HG02981 (cell line): ENCODE results near the gene RABL6.
"Not testable (repeated sequence)": the region's sequence is repeated elsewhere in the genome, so short reads cannot be mapped to it uniquely, and the experiment has no call there.

Experiments
- ATAC-seq: cut with Tn5 transposase; IDR thresholded peaks from one replicate; pipeline ENCODE4 v1.9.1; 2021; ENCODE audit warnings: mild to moderate bottlenecking, moderate library complexity; ENCODE audit not compliant: unreplicated experiment

Gene RABL6

DNA sequence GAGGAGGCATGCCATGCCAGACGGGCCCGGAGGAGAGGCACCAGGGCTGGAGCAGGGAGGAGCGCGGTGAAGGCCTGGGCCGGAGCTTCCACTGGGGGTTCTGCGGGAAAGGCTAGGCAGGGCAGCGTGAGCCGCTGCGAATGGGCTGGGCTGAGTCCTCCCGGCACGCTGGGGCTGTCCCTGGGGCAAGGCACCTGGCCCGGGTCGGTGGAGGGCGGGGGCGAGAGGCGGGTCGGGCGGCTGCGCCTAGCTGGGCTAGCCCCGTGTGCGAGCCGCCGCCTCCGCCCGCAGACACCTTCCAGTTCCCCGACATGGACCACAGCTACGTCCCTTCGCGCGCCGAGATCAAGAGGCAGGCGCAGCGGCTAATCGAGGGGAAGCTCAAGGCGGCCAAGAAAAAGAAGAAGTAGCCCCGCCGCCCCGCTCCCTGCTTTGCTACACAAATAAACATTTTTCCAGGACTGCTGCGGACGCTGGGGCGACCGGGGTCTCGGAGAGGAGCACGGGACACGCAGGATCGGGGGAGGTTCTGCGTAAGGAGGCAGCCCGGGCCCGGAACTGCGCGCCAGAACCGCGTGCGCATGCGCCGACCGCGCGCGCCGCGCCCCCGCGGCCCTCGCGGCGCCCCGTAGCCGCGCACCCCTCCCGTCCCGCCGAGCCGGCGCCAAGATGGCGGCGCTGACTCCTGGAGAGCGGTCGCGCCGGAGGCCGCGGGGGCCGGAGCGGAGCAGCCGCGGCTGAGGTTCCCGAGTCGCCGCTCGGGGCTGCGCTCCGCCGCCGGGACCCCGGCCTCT is at the start of gene RABL6:
Gene RABL6 (plus strand): TSS at position 668 of the 794 bp plus-strand sequence. CDS start 249 bp downstream, outside the sequence.
- ATAC-seq = peak; percentile 62

- ATAC-seq = no peak
These were observed 48.7 kb upstream of the RABL6 start for GRCh38 chr9:136759001-136759400.

DNA sequence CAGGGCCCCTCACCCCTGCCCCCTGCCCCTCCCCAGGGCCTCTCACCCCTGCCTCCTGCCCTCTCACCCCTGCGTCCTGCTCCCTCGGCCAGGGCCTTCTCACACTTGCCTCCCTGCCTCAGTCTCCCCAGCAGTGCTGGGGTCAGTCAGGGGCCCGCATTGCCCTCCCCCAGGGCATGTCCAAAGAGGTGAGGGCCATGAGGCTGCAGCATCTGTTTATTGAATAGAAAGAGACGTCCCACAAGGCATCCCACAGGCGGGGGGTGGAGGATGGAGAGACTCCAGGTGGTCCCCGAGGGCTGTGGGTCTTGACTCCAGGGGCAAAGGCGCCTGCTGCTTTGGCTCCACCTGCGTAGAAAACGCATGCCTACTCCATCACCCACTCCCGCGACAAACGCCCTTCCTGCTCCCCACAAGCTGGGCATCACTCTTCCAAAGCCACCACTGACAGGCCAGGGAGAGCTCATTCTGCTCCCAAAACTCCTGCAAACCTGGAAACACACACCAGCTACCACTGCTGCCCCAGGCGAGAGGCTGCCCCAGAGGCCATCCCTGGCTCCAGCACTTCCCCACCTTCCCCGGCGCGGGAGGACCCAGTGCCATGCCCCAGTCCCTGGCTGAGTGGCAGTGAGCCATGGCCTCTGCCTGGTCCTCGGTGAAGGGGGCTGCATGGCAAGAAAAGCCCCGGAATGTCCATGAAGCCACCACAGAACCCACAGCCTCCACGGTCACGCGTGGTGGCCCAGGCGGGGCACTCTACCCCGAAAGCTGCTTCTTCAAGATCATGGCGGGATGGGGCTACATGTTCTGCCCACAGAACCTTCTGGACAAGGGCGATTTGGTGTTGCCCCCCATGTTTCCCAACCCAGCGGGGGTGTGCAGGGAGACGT is 48.1 kb upstream of the RABL6 start:
- no peak for ATAC-seq

DNA sequence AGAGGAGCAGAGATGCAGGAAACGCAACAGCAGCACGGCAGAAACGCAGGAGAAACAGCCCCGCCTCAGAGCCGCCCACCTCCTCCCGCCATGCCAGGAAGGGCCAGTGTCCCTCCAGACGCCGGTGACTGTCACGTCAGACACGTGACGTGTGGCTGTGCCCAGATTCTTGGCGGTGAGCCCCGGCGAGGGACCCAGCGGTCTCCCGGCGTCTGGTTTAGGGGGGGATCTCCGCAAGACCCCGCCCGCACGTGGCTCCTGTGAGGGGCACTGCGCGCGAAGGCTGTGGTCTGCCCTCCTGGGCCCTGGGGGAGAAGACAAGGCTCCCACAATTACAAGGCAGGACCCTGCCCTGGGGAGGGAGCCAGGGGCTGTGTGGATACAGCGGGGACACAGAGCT is 47.3 kb upstream of the RABL6 start:
- no peak for ATAC-seq

DNA sequence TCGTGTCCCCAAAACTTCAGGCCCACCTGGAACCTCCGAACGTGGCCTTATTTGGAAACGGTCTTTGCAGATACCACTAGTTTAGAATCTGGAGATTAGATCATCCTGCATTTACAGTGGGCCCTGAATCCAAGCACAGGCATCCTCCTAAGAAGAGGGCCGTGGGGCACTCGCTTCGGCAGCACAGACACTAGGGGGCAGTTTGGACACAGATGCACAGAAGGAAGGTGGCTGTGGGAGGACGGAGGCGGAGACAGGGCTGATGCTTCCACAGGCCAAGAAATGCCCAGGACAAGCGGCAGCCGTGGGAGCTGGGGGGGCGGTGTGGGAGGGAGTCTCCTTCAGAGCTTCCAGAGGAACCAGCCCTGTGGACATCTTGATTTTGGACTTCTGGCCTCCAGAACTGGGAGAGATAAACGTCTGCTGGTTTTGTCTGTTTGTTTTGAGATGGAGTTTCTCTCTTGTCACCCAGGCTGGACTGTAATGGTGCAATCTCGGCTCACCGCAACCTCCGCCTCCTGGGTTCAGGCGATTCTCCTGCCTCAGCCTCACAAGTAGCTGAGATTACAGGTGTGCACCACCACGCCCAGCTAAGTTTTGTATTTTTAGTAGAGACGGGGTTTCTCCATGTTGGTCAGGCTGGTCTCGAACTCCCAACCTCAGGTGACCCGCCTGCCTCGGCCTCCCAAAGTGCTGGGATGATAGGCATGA is 46.8 kb upstream of the RABL6 start:
- ATAC-seq = not testable (repeated sequence)

DNA sequence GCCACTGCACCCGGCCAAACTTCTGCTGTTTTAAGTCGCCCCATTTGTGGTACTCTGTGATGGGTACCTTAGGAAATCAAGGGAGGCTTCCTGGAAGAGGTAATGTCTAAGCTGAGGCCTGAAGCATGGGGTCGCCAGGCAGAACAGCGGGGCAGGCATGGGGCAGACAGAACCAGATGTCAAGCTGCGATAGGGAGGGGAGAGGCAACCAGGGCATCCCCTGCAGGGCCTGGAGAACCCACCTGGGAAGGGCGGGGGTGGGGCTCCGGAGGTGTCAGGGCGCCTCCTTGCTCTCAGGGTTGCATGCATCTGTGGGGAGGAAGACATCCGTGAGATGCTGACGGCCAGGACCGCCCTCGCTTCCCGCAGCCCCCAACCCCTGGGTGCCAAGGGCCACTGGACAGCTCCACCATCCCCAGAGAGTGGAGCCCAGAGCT is 46.2 kb upstream of the RABL6 start:
- ATAC-seq = no peak

DNA sequence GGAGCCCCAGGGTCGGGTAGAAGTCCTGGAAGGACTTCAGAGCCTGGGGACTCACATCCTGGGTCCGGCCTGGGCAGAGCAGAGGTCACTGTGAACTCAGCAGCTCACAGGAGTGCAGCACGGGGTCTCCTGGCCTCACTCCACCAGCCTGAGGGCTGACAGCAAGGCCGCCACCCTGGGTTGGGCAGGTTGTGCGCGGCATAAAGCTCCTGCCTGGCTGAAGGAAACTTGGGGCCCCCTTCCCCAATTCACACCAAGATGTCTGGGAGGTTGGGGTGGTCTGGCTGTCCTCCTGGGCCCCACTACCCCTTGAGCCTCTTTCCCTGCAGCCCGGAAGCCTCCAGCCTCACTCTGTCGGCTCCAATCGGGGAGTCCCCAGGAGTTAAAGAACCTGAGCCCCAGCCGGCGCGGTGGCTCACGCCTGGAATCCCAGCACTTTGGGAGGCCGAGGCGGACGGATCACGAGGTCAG is 45.5 kb upstream of the RABL6 start:
- ATAC-seq = no peak

DNA sequence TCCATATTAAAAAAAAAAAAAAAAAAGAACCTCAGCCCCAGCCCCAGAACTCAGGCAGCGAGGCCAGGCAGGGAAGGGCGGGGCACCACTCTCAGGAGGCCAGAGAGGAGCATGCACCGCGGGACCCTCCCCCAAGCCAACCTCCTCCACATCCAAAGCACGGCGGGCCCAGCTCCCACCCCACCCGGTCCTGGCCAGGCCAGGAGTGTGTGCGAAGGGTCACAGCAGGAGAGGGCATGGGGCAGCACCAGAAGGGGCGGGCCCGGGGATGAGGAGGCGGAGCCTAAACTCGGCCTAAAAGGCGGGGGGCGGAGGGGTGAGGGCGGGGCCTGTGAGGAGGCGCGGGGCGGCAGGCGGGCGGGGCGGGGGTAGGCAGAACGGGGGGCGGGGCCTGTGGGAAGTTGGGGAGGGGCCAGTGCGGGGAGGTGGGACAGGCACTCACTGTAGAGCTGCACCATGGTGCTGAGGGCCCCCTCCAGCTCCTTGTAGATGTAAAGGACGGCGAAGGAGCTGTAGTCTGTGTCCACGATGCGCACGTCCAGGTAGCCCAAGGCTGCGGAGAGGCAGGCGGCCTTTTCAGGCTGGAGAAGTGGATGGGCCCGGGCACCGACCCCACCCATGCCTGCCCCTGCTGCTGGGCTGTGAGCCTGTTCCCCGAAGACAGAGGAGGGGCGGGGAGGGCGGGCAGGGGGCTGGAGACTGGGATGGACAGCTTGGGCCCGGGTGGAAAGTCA is 44.7 kb upstream of the RABL6 start:
- no peak for ATAC-seq

GRCh38 chr9:136763649-136764035 is 44.1 kb upstream of the RABL6 start:
- ATAC-seq = no peak

DNA sequence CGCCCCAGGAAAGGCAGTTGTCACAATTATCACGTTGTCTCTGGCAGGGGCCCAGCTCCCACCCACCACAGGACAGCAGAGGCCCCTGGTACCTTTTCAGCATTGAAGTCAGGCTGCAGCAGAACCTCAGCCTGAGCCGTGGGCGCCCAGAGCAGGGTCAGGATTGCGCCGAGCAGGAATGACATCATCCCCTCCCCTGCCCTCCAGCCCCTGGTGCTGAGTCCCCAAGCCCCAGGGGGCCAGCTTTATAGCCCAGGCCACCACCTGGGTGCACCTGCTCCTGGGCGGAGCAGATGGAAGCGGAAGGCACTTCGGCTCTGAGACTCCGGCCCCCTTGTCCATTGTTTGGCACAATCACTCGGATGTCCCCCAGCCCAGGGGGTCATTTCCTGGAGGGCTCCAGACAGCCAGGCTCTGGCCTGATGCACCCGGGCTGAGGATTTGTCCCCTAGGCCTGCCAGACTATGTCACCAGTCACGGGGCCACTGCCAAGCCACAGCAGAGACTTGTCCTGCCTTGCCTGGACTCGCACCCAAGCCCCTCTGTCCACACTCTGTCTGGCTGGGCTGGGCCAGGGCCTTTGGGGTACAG is 43.4 kb upstream of the RABL6 start, which contains the start of gene LCN15:
Gene LCN15 (minus strand): TSS at position 218 of the 591 bp plus-strand sequence. CDS start 30 bp downstream, at position 188.
- ATAC-seq = no peak

GRCh38 chr9:136765041-136765440 is 42.7 kb upstream of the RABL6 start:
- no peak for ATAC-seq

DNA sequence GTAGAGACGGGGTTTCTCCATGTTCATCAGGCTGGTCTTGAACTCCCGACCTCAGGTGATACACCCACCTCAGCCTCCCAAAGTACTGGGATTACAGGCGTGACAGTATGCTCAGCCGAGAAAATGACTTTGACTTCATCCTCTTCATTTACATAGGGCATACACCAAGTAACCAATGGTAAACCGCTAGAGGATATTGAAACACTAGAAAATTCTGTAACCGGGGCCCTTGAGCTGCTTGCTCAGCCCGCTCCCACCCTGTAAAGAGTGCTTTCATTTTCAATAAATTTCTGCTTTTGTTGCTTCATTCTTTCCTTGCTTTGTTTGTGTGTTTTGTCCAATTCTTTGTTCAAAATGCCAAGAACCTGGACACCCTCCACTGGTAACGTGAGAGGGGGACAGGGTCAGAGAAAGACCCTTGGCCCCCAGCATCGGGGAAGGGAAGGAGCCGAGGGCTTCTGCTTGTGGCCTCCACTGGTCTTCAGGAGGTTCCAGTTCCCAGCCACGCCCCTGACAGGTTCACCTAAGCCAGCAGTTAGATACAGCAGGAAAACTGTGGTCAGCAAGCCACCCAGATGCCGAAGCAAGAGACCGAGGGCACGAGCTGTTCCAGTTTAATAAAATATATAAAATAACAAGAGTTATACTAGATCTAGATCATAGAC is 41.9 kb upstream of the RABL6 start:
- peak; percentile 60 for ATAC-seq

GRCh38 chr9:136766410-136767120 is 41.2 kb upstream of the RABL6 start:
- not testable (repeated sequence) for ATAC-seq

DNA sequence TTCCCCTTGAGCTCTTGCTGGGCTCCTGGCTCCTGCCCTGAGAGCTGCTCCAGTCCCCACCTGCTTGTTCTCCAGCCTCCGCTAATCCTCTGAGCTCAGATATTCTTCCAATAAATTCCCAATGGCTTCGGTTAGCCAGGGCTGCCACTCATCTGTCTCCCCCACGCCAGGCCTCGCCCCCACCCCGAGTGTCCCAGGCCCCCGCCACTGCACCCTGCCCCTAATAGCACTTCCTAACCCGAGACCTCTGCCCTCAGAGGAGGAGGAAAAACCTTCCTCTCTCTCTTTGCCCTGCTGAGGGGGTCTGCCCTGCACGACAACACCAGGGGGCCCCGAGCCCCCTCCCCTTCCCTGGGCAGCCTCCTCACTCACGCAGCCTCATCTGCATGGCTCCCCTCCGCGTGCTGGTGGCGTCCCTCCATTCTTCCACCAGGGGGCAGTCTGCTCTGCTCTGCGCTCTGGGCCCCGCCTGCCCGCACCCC is 38.0 kb upstream of the RABL6 start:
- no peak for ATAC-seq

GRCh38 chr9:136771907-136772415 is 35.8 kb upstream of the RABL6 start:
- no peak for ATAC-seq

DNA sequence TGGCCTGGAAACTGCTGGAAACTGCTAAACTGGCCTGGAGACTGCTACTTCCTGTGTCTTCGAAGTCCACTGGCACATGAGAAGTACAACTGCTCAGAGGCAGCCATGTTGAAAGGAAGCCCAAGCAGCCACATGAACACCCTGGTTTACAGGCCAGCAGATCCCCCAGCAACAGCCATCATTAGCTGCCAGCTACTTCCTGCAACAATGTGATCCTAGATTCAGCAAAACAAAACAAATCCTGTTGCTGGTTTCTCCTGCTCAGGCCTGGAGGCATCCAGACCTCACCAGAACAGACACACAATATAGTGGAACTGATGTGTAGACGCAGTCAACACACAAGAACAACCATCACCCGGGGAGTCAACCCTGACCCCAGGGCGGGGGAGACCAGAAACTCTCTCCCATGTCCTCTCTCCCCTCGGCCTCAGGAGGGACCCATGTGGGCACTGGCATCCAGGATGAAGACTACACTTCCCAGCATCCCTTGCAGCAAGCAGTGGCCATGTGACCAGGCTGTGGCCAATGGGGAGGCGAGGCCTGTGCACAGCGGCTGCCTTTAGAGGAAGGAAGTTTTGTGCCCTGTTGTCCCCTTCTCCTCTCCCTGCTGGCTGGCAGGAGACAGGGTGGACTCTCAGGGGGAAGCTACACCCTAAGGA is 34.2 kb upstream of the RABL6 start:
- ATAC-seq = no peak

DNA sequence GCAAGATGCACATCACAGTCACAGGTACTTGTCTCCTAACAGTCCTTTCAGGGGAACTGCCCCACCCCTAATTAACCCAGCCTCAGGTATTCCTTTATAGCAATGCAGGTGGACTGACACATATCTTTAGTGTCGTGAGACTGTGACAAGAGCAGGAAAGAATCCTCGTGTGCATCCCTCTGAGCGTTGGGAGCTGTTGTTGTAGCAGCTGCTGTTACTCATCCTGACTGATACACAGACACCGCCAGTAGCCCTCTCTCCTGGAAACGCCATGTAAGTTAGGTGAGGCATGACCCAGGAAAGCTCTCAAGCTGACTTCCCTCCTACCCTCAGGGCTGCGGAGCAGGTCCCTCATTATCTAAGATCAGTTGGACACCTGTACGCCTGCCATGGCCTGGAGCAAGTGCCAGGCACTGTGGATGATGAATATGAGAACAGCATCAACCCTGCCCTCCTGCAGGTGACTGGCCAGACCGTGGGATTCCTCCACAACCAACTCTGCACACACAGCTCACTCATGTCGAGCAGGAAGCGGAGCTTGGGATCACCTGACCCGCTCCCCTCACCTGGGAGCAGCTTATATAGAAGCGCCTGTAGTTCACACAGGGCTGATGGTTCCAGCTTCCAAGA is 33.2 kb upstream of the RABL6 start:
- ATAC-seq = no peak
